ENCODE data around the gene FAM184A. TPM values are rescaled to one million over a fixed set of nuclear protein-coding genes. Genes with fewer than 3 reads are reported as not detected.
"Not testable (repeated sequence)": the region's sequence is repeated elsewhere in the genome, so short reads cannot be mapped to it uniquely, and the experiment has no call there.

The FAM184A gene
- total and polyA plus RNA-seq, 2 experiments from 2014 or later: 4.8 to 13.7 TPM

GRCh38 chr6:119124079-119124824 lies 45.8 kb upstream of the FAM184A start:
- Histone ChIP-seq H3K27me3 (no peaks in the 10 kb centered on the region), H3K9me3 (ENCODE audit: low read depth) (no peaks in the 10 kb centered on the region), H3K36me3 (no peaks in the 10 kb centered on the region), H3K4me1 (ENCODE audit: low read depth) (no peaks in the 10 kb centered on the region), H3K27ac (no peak overlapping the region), H3K4me3 (no peak overlapping the region)
- no peak for TF ChIP-seq CTCF (IDR thresholded peaks at IDR 0.05; ENCODE audit: low read depth, low read length)
- no peak for DNase-seq (ENCODE audit: low read depth in 1 of 2, low spot score in 1 of 2)

GRCh38 chr6:119122336-119122735 lies 43.9 kb upstream of the FAM184A start:
- Histone ChIP-seq H3K9me3 (ENCODE audit: low read depth) (no peaks in the 10 kb centered on the region), H3K27me3 (no peaks in the 10 kb centered on the region), H3K27ac (no peak overlapping the region), H3K36me3 (no peaks in the 10 kb centered on the region), H3K4me1 (ENCODE audit: low read depth) (no peaks in the 10 kb centered on the region), H3K4me3 (no peak overlapping the region)
- TF ChIP-seq CTCF (IDR thresholded peaks at IDR 0.05; ENCODE audit: low read depth, low read length): no peak
- no peak for DNase-seq (ENCODE audit: low read depth in 1 of 2, low spot score in 1 of 2)

- no peak overlapping the region for H3K27ac ChIP-seq
- H3K4me3 ChIP-seq: no peak overlapping the region
- no peaks in the 10 kb centered on the region for H3K36me3 ChIP-seq
- TF ChIP-seq CTCF (IDR thresholded peaks at IDR 0.05; ENCODE audit: low read depth, low read length): no peak
- H3K9me3 ChIP-seq (ENCODE audit: low read depth): no peaks in the 10 kb centered on the region
- H3K4me1 ChIP-seq (ENCODE audit: low read depth): no peaks in the 10 kb centered on the region
- H3K27me3 ChIP-seq: no peaks in the 10 kb centered on the region
- DNase-seq (ENCODE audit: low read depth in 1 of 2, low spot score in 1 of 2): no peak
These were observed 42.9 kb upstream of the FAM184A start for GRCh38 chr6:119121367-119121766.

GRCh38 chr6:119119989-119120388 lies 41.5 kb upstream of the FAM184A start:
- DNase-seq (ENCODE audit: low read depth in 1 of 2, low spot score in 1 of 2): peak in 1 of 2 donors; percentile 92
- no peak overlapping the region for H3K27ac ChIP-seq
- no peak overlapping the region for H3K4me3 ChIP-seq
- no peaks in the 10 kb centered on the region for H3K27me3 ChIP-seq
- H3K36me3 ChIP-seq: no peaks in the 10 kb centered on the region
- TF ChIP-seq CTCF (IDR thresholded peaks at IDR 0.05; ENCODE audit: low read depth, low read length): no peak
- no peaks in the 10 kb centered on the region for H3K4me1 ChIP-seq (ENCODE audit: low read depth)
- H3K9me3 ChIP-seq (ENCODE audit: low read depth): no peaks in the 10 kb centered on the region

GRCh38 chr6:119119062-119119461 lies 40.6 kb upstream of the FAM184A start:
- not testable (repeated sequence) for DNase-seq (ENCODE audit: low read depth in 1 of 2, low spot score in 1 of 2); H3K36me3 ChIP-seq; H3K4me3 ChIP-seq; H3K9me3 ChIP-seq (ENCODE audit: low read depth); H3K27me3 ChIP-seq; H3K4me1 ChIP-seq (ENCODE audit: low read depth); H3K27ac ChIP-seq

- H3K36me3 ChIP-seq: no peaks in the 10 kb centered on the region
- DNase-seq (ENCODE audit: low read depth in 1 of 2, low spot score in 1 of 2): no peak
- H3K9me3 ChIP-seq (ENCODE audit: low read depth): no peaks in the 10 kb centered on the region
- no peaks in the 10 kb centered on the region for H3K27me3 ChIP-seq
- no peak overlapping the region for H3K27ac ChIP-seq
- H3K4me3 ChIP-seq: no peak overlapping the region
- peak; percentile 23 for TF ChIP-seq CTCF (IDR thresholded peaks at IDR 0.05; ENCODE audit: low read depth, low read length)
- no peaks in the 10 kb centered on the region for H3K4me1 ChIP-seq (ENCODE audit: low read depth)
These were observed 38.3 kb upstream of the FAM184A start for GRCh38 chr6:119116712-119117281.
